Measurements from ENCODE around the gene TBC1D8.
A peak's percentile ranks its signal among the peaks of the same experiment; 100 is the strongest.

The TBC1D8 gene

GRCh38 chr2:100990166-100990565 lies 161.0 kb downstream of the TBC1D8 start:
- no peaks in the 10 kb centered on the region for H3K27me3 Mint-ChIP-seq
- no peak overlapping the region for H3K4me3 Mint-ChIP-seq
- no peak for ATAC-seq (replicated peaks)
- H3K36me3 Mint-ChIP-seq (ENCODE audit: insufficient read depth) = no peaks in the 10 kb centered on the region
- H3K27ac Mint-ChIP-seq = no peak overlapping the region
- H3K9me3 Mint-ChIP-seq = no peaks in the 10 kb centered on the region
- DNase-seq = no peak
- peaks cover 0 to under 1% of the 10 kb centered on the region in 2 donors for H3K4me1 Mint-ChIP-seq (ENCODE audit: low read depth in 2 of 2)

- ATAC-seq (replicated peaks) = no peak
- Mint-ChIP-seq H3K36me3 (ENCODE audit: insufficient read depth) (no peaks in the 10 kb centered on the region), H3K27me3 (no peaks in the 10 kb centered on the region), H3K4me3 (no peak overlapping the region), H3K9me3 (no peaks in the 10 kb centered on the region), H3K4me1 (ENCODE audit: low read depth in 2 of 2) (peaks cover 2 to 5% of the 10 kb centered on the region in 2 donors), H3K27ac (no peak overlapping the region)
- no peak for DNase-seq
These were observed 161.5 kb downstream of the TBC1D8 start for GRCh38 chr2:100989666-100990065.

- H3K27ac Mint-ChIP-seq = no peak overlapping the region
- ATAC-seq (replicated peaks) (no peak), DNase-seq (no peak)
- H3K36me3 Mint-ChIP-seq (ENCODE audit: insufficient read depth) = no peaks in the 10 kb centered on the region
- H3K9me3 Mint-ChIP-seq = no peaks in the 10 kb centered on the region
- H3K4me1 Mint-ChIP-seq (ENCODE audit: low read depth in 2 of 2) = peaks cover 2 to 5% of the 10 kb centered on the region in 2 donors
- H3K27me3 Mint-ChIP-seq = no peaks in the 10 kb centered on the region
- no peak overlapping the region for H3K4me3 Mint-ChIP-seq
These were observed 162.4 kb downstream of the TBC1D8 start for GRCh38 chr2:100988630-100989417.

GRCh38 chr2:100987974-100988373 lies 163.2 kb downstream of the TBC1D8 start:
- Mint-ChIP-seq H3K27ac (no peak overlapping the region), H3K36me3 (ENCODE audit: insufficient read depth) (no peaks in the 10 kb centered on the region), H3K4me3 (no peak overlapping the region), H3K9me3 (no peaks in the 10 kb centered on the region), H3K4me1 (ENCODE audit: low read depth in 2 of 2) (peaks cover 2 to 5% of the 10 kb centered on the region in 2 donors), H3K27me3 (no peaks in the 10 kb centered on the region)
- no peak for DNase-seq
- ATAC-seq (replicated peaks) = no peak

GRCh38 chr2:100987536-100987935 lies 163.6 kb downstream of the TBC1D8 start:
- Mint-ChIP-seq H3K4me1 (ENCODE audit: low read depth in 2 of 2) (peaks cover 2 to 5% of the 10 kb centered on the region in 2 donors), H3K27me3 (peaks cover 0 to 4% of the 10 kb centered on the region in 2 donors), H3K36me3 (ENCODE audit: insufficient read depth) (no peaks in the 10 kb centered on the region), H3K9me3 (no peaks in the 10 kb centered on the region), H3K27ac (no peak overlapping the region), H3K4me3 (no peak overlapping the region)
- ATAC-seq (replicated peaks) (no peak), DNase-seq (no peak)

- Mint-ChIP-seq H3K4me1 (ENCODE audit: low read depth in 2 of 2) (peaks cover 2 to 5% of the 10 kb centered on the region in 2 donors), H3K9me3 (no peaks in the 10 kb centered on the region), H3K27me3 (peaks cover 1 to 17% of the 10 kb centered on the region in 2 donors), H3K4me3 (no peak overlapping the region), H3K27ac (no peak overlapping the region), H3K36me3 (ENCODE audit: insufficient read depth) (no peaks in the 10 kb centered on the region)
- no peak for DNase-seq
- ATAC-seq (replicated peaks) = no peak
These were observed 165.0 kb downstream of the TBC1D8 start for GRCh38 chr2:100986157-100986556.

- H3K9me3 Mint-ChIP-seq = no peaks in the 10 kb centered on the region
- ATAC-seq (replicated peaks) = peak; percentile 80
- no peaks in the 10 kb centered on the region for H3K36me3 Mint-ChIP-seq (ENCODE audit: insufficient read depth)
- H3K4me1 Mint-ChIP-seq (ENCODE audit: low read depth in 2 of 2) = peaks cover 2 to 5% of the 10 kb centered on the region in 2 donors
- peaks cover 6 to 17% of the 10 kb centered on the region in 2 donors for H3K27me3 Mint-ChIP-seq
- DNase-seq = peak; percentile 67 to 72 (median 68)
- H3K27ac Mint-ChIP-seq = peak overlapping the region in 1 of 2 donors; percentile 20
- no peak overlapping the region for H3K4me3 Mint-ChIP-seq
These were observed 166.3 kb downstream of the TBC1D8 start for GRCh38 chr2:100984892-100985307.

GRCh38 chr2:100983684-100984310 lies 167.4 kb downstream of the TBC1D8 start:
- H3K4me3 Mint-ChIP-seq = no peak overlapping the region
- H3K4me1 Mint-ChIP-seq (ENCODE audit: low read depth in 2 of 2) = peaks cover 2 to 5% of the 10 kb centered on the region in 2 donors
- DNase-seq (no peak), ATAC-seq (replicated peaks) (no peak)
- H3K27me3 Mint-ChIP-seq = peaks cover 6 to 17% of the 10 kb centered on the region in 2 donors
- H3K27ac Mint-ChIP-seq = no peak overlapping the region
- H3K9me3 Mint-ChIP-seq = no peaks in the 10 kb centered on the region
- no peaks in the 10 kb centered on the region for H3K36me3 Mint-ChIP-seq (ENCODE audit: insufficient read depth)

GRCh38 chr2:100983201-100983600 lies 168.0 kb downstream of the TBC1D8 start:
- Mint-ChIP-seq H3K9me3 (no peaks in the 10 kb centered on the region), H3K36me3 (ENCODE audit: insufficient read depth) (no peaks in the 10 kb centered on the region), H3K4me1 (ENCODE audit: low read depth in 2 of 2) (peaks cover 2 to 5% of the 10 kb centered on the region in 2 donors), H3K4me3 (no peak overlapping the region), H3K27me3 (peaks cover 6 to 17% of the 10 kb centered on the region in 2 donors), H3K27ac (no peak overlapping the region)
- no peak for ATAC-seq (replicated peaks)
- DNase-seq = no peak

- peaks cover 6 to 23% of the 10 kb centered on the region in 2 donors for H3K27me3 Mint-ChIP-seq
- H3K4me3 Mint-ChIP-seq = no peak overlapping the region
- peaks cover 2 to 5% of the 10 kb centered on the region in 2 donors for H3K4me1 Mint-ChIP-seq (ENCODE audit: low read depth in 2 of 2)
- no peak overlapping the region for H3K27ac Mint-ChIP-seq
- H3K9me3 Mint-ChIP-seq = no peaks in the 10 kb centered on the region
- H3K36me3 Mint-ChIP-seq (ENCODE audit: insufficient read depth) = no peaks in the 10 kb centered on the region
- ATAC-seq (replicated peaks) (no peak), DNase-seq (no peak)
These were observed 168.7 kb downstream of the TBC1D8 start for GRCh38 chr2:100982431-100982861.

GRCh38 chr2:100981011-100981410 lies 170.2 kb downstream of the TBC1D8 start:
- no peak for DNase-seq

GRCh38 chr2:100980046-100980445 lies 171.1 kb downstream of the TBC1D8 start:
- Mint-ChIP-seq H3K27me3 (peaks cover 12 to 39% of the 10 kb centered on the region in 2 donors), H3K27ac (no peak overlapping the region), H3K9me3 (no peaks in the 10 kb centered on the region), H3K4me1 (ENCODE audit: low read depth in 2 of 2) (peaks cover 3 to 4% of the 10 kb centered on the region in 2 donors), H3K36me3 (ENCODE audit: insufficient read depth) (no peaks in the 10 kb centered on the region), H3K4me3 (no peak overlapping the region)
- no peak for DNase-seq
- no peak for ATAC-seq (replicated peaks)

More at GRCh38 chr2:100981011-100981410, 170.2 kb downstream of the TBC1D8 start:
- no peaks in the 10 kb centered on the region for H3K36me3 Mint-ChIP-seq (ENCODE audit: insufficient read depth)
- peaks cover 12 to 35% of the 10 kb centered on the region in 2 donors for H3K27me3 Mint-ChIP-seq
- no peak overlapping the region for H3K4me3 Mint-ChIP-seq
- H3K9me3 Mint-ChIP-seq = no peaks in the 10 kb centered on the region
- H3K4me1 Mint-ChIP-seq (ENCODE audit: low read depth in 2 of 2) = peaks cover 4 to 5% of the 10 kb centered on the region in 2 donors
- no peak for ATAC-seq (replicated peaks)
- H3K27ac Mint-ChIP-seq = no peak overlapping the region

- H3K36me3 Mint-ChIP-seq (ENCODE audit: insufficient read depth) = no peaks in the 10 kb centered on the region
- H3K27ac Mint-ChIP-seq = no peak overlapping the region
- H3K4me1 Mint-ChIP-seq (ENCODE audit: low read depth in 2 of 2) = peaks cover 0 to 2% of the 10 kb centered on the region in 2 donors
- ATAC-seq (replicated peaks) = no peak
- peaks cover 12 to 51% of the 10 kb centered on the region in 2 donors for H3K27me3 Mint-ChIP-seq
- no peak for DNase-seq
- no peak overlapping the region for H3K4me3 Mint-ChIP-seq
- no peaks in the 10 kb centered on the region for H3K9me3 Mint-ChIP-seq
These were observed 172.5 kb downstream of the TBC1D8 start for GRCh38 chr2:100978582-100979191.
